Urothelium cell line (cell line): ENCODE data around the gene PIAS4.
A peak's percentile ranks its signal among the peaks of the same experiment; 100 is the strongest.

ENCODE experiments used
- DNase-seq: peaks from one replicate; pipeline ENCODE4 v3.0.0; 2011; ENCODE audit warnings: low spot score, mixed read lengths
- FAIRE-seq: peaks from 2 replicates; lab custom pipeline; 2011; peaks lifted over from hg19 to GRCh38; lab: Jason Lieb, UNC

PIAS4 gene

GRCh38 chr19:4066176-4066606, 58.7 kb downstream of the PIAS4 start:
- FAIRE-seq: no peak
- DNase-seq: no peak

- FAIRE-seq (peak; percentile 20), DNase-seq (peak; percentile 66)
Observed at GRCh38 chr19:4066682-4067395, 59.3 kb downstream of the PIAS4 start, which contains the start of gene ZBTB7A. ZBTB7A (minus strand) TSS chr19:4066899; CDS start chr19:4055232, 11,667 bp downstream.

GRCh38 chr19:4067396-4068046, 60.0 kb downstream of the PIAS4 start:
- FAIRE-seq (no peak), DNase-seq (peak; percentile 31)

GRCh38 chr19:4068047-4068966, 60.8 kb downstream of the PIAS4 start:
- FAIRE-seq (no peak), DNase-seq (no peak)

GRCh38 chr19:4069331-4069959, 61.9 kb downstream of the PIAS4 start:
- no peak for FAIRE-seq

GRCh38 chr19:4071610-4072009, 64.1 kb downstream of the PIAS4 start:
- DNase-seq: no peak
- no peak for FAIRE-seq

More at GRCh38 chr19:4069331-4069959, 61.9 kb downstream of the PIAS4 start:
- DNase-seq: no peak

- DNase-seq (no peak), FAIRE-seq (no peak)
Observed at GRCh38 chr19:4075373-4075772, 67.8 kb downstream of the PIAS4 start.

GRCh38 chr19:4077007-4077374, 69.5 kb downstream of the PIAS4 start:
- FAIRE-seq (no peak), DNase-seq (no peak)

GRCh38 chr19:4077800-4078684, 70.5 kb downstream of the PIAS4 start:
- DNase-seq: no peak
- no peak for FAIRE-seq

GRCh38 chr19:4080473-4080872, 72.9 kb downstream of the PIAS4 start:
- FAIRE-seq (no peak), DNase-seq (no peak)

GRCh38 chr19:4081441-4082129, 74.0 kb downstream of the PIAS4 start:
- DNase-seq: no peak
- no peak for FAIRE-seq

GRCh38 chr19:4082172-4082571, 74.6 kb downstream of the PIAS4 start:
- no peak for DNase-seq
- no peak for FAIRE-seq

- DNase-seq (no peak), FAIRE-seq (no peak)
Observed at GRCh38 chr19:4083677-4084546, 76.4 kb downstream of the PIAS4 start.

- no peak for DNase-seq
- FAIRE-seq: no peak
Observed at GRCh38 chr19:4084547-4084877, 77.0 kb downstream of the PIAS4 start.

- no peak for DNase-seq
- no peak for FAIRE-seq
Observed at GRCh38 chr19:4086411-4086867, 78.9 kb downstream of the PIAS4 start.

GRCh38 chr19:4087787-4088679, 80.5 kb downstream of the PIAS4 start:
- FAIRE-seq (no peak), DNase-seq (no peak)

GRCh38 chr19:4088975-4089374, 81.4 kb downstream of the PIAS4 start:
- FAIRE-seq (no peak), DNase-seq (no peak)
